GM11168 (cell line): ENCODE measurements around the gene WDR35.
"Not testable (repeated sequence)": the region's sequence is repeated elsewhere in the genome, so short reads cannot be mapped to it uniquely, and the experiment has no call there.

ENCODE experiments used
- in situ Hi-C: fragments of 300-500 bp; cut with MboI; formaldehyde crosslinking; loops from one replicate; pipeline ENCODE4 v1.12.0; 2022; ENCODE audit warnings: low sequenced_read_pairs; ENCODE audit not compliant: unreplicated experiment

The WDR35 gene

GRCh38 chr2:19898592-19899329 lies 91.1 kb downstream of the WDR35 start:
- in situ Hi-C loops = no loop called here

GRCh38 chr2:19897623-19898245 lies 92.2 kb downstream of the WDR35 start:
- in situ Hi-C loops = no loop called here

DNA sequence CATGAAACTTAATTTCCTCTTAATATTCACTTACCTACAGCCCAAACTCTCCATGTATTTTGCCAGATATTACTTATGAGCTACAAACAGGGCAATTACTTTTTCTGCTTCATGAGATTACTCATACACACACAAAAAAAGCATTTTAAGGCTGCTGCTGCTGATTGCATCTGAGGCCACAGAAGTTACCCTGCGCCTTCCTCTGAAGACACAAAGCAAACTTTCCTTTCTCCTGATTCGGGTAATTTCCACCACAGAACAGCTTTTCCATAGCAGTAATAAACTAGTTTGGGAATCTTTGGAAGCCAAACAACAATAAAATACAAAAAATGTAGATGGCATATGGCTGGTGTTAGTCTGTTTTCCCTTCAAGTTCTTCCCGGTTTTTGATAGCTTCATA lies 94.4 kb downstream of the WDR35 start:
- in situ Hi-C loops = no loop called here

DNA sequence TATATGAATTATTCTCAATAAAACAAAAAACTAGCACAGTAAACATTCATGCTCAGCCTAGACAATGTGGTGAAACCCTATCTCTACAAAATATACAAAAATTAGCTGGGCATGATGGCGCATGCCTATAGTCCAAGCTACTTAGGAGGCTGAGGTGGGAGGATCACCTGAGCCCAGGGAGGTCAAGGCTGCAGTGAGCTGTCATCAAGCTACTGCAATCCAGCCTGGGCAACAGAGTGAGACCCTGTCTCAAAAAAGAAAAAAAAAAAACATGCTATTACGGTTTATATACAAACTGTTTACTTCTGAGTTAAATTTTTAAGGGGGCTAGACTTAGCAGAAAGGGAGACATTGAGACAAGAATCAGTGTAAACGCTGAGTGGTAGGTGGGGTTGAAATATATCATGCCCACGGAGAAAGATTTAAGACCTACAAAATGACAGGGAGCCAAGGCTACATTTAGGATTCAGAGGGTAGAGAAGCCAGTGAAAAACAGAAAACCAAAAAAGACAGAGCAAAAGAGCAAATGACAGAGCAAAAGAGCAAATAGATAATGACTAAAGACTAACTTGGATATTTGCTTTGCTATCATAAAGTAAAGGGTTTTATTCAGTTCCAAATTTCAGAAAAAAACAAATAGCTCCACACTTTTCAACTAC lies 95.6 kb downstream of the WDR35 start:
- in situ Hi-C loops = no loop called here

DNA sequence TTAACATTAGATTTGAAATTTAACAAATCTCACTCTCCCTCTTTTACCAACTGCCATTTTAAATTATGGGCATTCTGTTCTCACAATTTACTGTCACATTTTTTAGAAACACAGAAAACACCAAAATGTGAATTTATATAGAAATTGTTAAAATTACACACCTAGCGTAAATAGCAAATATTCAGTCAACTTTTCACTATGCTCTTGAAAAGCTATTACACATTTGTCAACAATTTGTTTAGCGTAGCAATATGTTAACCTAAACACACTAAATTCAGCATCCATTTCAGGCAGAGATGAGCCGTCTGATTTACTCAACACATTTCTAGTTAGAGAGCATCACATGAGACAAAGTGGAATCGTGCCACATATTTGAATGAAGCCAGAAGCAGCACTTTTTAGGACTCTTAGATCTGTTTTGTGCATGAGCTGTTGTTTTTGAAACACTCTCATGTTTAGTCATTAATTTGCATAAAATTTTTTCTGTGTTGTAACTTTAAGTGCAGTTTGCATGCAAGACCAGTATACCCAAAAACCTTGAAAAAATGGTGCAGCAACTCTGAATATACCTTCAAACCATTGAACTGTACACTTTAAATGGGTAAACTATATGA lies 96.3 kb downstream of the WDR35 start:
- in situ Hi-C loops = no loop called here

- in situ Hi-C loops = not testable (repeated sequence)
These were observed 97.9 kb downstream of the WDR35 start for GRCh38 chr2:19891971-19892370.

DNA sequence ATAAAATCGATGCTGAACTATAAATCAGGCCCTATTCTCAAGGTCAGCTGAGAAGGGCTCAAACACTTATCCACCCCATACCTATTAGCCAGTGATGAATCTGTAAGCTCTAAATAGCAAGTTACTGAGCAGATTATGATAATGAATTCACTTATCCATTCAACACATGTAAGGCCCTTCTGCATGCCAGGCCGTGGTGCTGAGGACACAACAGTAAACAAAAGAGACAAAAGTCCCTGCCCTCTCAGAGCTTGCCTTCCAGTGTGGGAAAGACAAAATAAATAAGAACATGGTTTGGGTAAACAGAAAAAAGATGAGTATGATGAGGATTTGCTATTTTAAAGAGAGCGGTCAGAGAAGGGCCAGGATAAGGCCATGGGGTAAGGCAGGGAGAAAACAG lies 99.8 kb downstream of the WDR35 start:
- in situ Hi-C loops = no loop called here

- in situ Hi-C loops = no loop called here
These were observed 101.1 kb downstream of the WDR35 start for GRCh38 chr2:19888831-19889230.

DNA sequence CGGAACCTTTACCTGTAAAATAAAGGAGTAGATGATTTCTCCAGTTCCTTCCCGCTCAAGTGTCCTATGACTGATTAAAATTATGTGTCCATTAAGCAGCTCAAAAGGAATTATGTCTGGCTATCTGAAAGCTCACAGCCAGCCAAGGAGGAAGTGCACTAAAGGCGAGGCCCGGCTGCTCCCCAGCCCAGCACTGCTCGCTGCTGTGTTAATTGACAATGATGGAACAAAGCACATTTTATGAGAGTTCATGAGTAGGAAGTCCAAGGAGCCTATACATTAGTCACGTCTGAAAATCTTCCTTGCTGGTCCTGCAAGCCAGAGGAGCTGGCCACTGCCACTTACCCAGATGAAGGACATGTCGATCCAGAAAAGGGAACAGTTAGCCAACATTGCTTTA lies 102.4 kb downstream of the WDR35 start:
- in situ Hi-C loops = no loop called here

DNA sequence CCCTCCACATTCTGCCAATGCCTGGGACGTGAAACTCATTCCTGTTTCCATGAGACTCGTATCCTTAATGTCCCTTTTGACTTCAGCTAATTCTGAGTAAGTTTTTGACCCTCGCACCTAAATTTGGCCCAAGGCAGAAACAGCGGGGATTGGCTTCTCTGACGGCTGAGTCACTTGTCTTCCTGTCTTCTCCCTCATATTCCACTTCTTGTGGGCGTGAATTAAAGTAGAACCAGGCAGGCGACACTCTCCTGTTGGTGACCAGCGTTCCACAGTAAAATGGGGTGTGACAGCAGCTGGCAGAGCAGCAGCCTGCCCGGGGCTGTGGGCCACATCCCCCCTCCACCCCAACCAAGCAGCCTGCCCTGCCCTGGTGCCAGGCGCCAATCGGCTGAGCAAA lies 103.6 kb downstream of the WDR35 start:
- in situ Hi-C loops = no loop called here

GRCh38 chr2:19885791-19886190 lies 104.1 kb downstream of the WDR35 start:
- in situ Hi-C loops = no loop called here

- in situ Hi-C loops = no loop called here
These were observed 105.8 kb downstream of the WDR35 start for GRCh38 chr2:19883971-19884720.

DNA sequence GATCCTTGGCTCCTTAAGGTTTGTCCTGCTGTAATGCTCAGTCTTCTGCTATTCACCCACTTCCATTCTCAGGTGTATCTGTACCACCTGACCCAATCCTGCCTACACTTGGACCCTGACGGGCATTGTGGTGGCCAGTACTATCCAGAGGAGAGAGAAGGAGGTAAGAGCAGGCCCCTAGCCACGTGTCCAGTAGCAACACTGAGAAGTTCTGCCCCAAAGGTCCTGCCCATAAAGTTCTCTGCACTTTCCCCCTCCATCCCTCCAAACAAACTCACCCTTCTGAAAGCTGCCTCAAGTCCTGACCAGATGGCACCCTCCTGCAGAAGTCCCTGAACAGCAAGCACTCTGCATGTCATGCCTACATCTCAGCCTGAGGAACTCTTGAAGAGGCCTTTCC lies 106.4 kb downstream of the WDR35 start:
- in situ Hi-C loops = no loop called here

- in situ Hi-C loops = no loop called here
These were observed 107.6 kb downstream of the WDR35 start for GRCh38 chr2:19882286-19882685.

- in situ Hi-C loops = no loop called here
These were observed 108.0 kb downstream of the WDR35 start for GRCh38 chr2:19881908-19882265.

- in situ Hi-C loops = no loop called here
These were observed 108.5 kb downstream of the WDR35 start for GRCh38 chr2:19881221-19881907.

- in situ Hi-C loops = not testable (repeated sequence)
These were observed 109.7 kb downstream of the WDR35 start for GRCh38 chr2:19880191-19880590.

DNA sequence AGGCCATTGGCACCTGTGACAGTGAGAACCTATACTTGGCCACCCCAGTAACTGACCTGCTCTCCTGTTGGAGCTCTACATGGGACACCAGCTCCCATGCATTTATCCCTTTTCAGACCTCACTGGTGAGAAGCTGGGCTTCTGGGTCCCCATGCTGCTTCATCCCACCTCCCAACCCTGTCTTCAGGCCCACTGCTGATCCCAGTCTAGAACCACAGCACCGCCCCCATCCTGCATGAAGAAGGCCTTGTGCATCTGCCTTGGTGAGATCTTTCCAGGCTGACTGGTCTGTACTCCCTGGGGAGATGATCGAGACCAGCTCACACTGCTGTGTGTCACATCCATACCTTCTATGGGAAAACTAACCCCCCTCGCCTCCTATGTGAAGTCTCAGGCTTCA lies 110.8 kb downstream of the WDR35 start:
- in situ Hi-C loops = no loop called here

GRCh38 chr2:19878268-19879046 lies 111.4 kb downstream of the WDR35 start:
- in situ Hi-C loops = no loop called here
